ENCODE data around the gene RASGEF1B. TPM values are rescaled to one million over a fixed set of nuclear protein-coding genes. Genes with fewer than 3 reads are reported as not detected.

RASGEF1B gene
- total and polyA plus RNA-seq, 4 donors, result 16.0 to 62.0 (median 27.1) TPM

DNA sequence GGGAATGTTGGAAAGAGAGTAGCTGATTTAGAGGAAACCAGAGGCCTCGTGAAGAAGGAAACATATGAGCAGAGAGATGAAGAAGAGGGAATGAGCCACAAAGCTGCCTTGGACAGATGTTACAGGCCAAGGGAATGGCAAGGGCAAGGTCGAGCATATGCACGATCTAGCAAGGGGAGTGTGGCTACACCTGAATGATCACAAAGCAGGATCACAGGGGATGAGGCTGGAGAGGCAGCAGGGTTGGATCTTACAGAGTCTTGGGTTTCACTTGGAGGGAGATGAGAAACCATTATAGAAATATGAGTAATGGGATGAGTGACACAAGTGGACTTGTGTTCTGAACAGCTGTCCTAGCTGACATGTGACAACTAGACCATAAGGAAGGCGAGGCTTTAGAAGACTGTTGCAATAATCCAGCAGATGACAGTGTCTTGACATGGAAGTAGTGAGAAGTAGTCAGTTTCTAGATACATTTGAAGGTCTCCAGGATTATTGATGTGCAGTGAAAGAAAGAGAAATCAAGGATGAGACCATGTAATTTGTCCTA, 58.7 kb downstream of the RASGEF1B start:
- H3K27ac ChIP-seq (ENCODE audit: low read depth in 1 of 2, low read length in 1 of 2), result no peak overlapping the region
- H3K4me1 ChIP-seq (ENCODE audit: control insufficient read depth in 5 of 5, insufficient read depth in 5 of 5, low read length in 5 of 5), result peaks cover 0 to 4% (median 0%) of the 10 kb centered on the region in 5 donors
- TF ChIP-seq, protein P1, sequence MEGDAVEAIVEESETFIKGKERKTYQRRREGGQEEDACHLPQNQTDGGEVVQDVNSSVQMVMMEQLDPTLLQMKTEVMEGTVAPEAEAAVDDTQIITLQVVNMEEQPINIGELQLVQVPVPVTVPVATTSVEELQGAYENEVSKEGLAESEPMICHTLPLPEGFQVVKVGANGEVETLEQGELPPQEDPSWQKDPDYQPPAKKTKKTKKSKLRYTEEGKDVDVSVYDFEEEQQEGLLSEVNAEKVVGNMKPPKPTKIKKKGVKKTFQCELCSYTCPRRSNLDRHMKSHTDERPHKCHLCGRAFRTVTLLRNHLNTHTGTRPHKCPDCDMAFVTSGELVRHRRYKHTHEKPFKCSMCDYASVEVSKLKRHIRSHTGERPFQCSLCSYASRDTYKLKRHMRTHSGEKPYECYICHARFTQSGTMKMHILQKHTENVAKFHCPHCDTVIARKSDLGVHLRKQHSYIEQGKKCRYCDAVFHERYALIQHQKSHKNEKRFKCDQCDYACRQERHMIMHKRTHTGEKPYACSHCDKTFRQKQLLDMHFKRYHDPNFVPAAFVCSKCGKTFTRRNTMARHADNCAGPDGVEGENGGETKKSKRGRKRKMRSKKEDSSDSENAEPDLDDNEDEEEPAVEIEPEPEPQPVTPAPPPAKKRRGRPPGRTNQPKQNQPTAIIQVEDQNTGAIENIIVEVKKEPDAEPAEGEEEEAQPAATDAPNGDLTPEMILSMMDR (IDR thresholded peaks at IDR 0.05; ENCODE audit: control extremely low read depth, extremely low read depth), result no peak
- H3K4me3 ChIP-seq, result no peak overlapping the region
- H3K9me3 ChIP-seq (ENCODE audit: control insufficient read depth in 4 of 4, insufficient read depth in 3 of 4, low read length in 3 of 4), result peaks cover 0 to 5% (median 0%) of the 10 kb centered on the region in 4 donors
- no peaks in the 10 kb centered on the region for H3K36me3 ChIP-seq (ENCODE audit: control insufficient read depth in 4 of 4, insufficient read depth in 4 of 4, low read length in 4 of 4)
- H3K27me3 ChIP-seq (ENCODE audit: control insufficient read depth in 3 of 3, insufficient read depth in 3 of 3, low read length in 2 of 3), result no peaks in the 10 kb centered on the region
- 82 to 83% methylated on average over 4 of the region's 4 CpGs for WGBS, 2 donors
- DNase-seq, result no peak
- ATAC-seq (ENCODE audit: insufficient read depth, low FRiP score), result no peak
- no peak overlapping the region for H3K9ac ChIP-seq (ENCODE audit: insufficient read depth in 1 of 2, low read length in 2 of 2)

- Histone ChIP-seq H3K27ac (ENCODE audit: low read depth in 1 of 2, low read length in 1 of 2) (no peak overlapping the region), H3K4me1 (ENCODE audit: control insufficient read depth in 5 of 5, insufficient read depth in 5 of 5, low read length in 5 of 5) (peaks cover 0 to 4% (median 0%) of the 10 kb centered on the region in 5 donors), H3K9ac (ENCODE audit: insufficient read depth in 1 of 2, low read length in 2 of 2) (no peak overlapping the region), H3K27me3 (ENCODE audit: control insufficient read depth in 3 of 3, insufficient read depth in 3 of 3, low read length in 2 of 3) (no peaks in the 10 kb centered on the region), H3K9me3 (ENCODE audit: control insufficient read depth in 4 of 4, insufficient read depth in 3 of 4, low read length in 3 of 4) (no peaks in the 10 kb centered on the region), H3K4me3 (no peak overlapping the region), H3K36me3 (ENCODE audit: control insufficient read depth in 4 of 4, insufficient read depth in 4 of 4, low read length in 4 of 4) (no peaks in the 10 kb centered on the region)
- WGBS, 2 donors, result 37 to 53% methylated on average over 2 of the region's 2 CpGs
- DNase-seq (no peak), ATAC-seq (ENCODE audit: insufficient read depth, low FRiP score) (no peak)
- TF ChIP-seq, protein P1 (IDR thresholded peaks at IDR 0.05; ENCODE audit: control extremely low read depth, extremely low read depth), result no peak
These were observed 61.0 kb downstream of the RASGEF1B start for GRCh38 chr4:81410680-81411079.

GRCh38 chr4:81409836-81410235, 61.9 kb downstream of the RASGEF1B start:
- H3K9ac ChIP-seq (ENCODE audit: insufficient read depth in 1 of 2, low read length in 2 of 2), result no peak overlapping the region
- no peak for ATAC-seq (ENCODE audit: insufficient read depth, low FRiP score)
- TF ChIP-seq, protein P1 (IDR thresholded peaks at IDR 0.05; ENCODE audit: control extremely low read depth, extremely low read depth), result no peak
- DNase-seq, result no peak
- H3K4me1 ChIP-seq (ENCODE audit: control insufficient read depth in 5 of 5, insufficient read depth in 5 of 5, low read length in 5 of 5), result peaks cover 0 to 4% (median 0%) of the 10 kb centered on the region in 5 donors
- H3K27ac ChIP-seq (ENCODE audit: low read depth in 1 of 2, low read length in 1 of 2), result no peak overlapping the region
- no peaks in the 10 kb centered on the region for H3K9me3 ChIP-seq (ENCODE audit: control insufficient read depth in 4 of 4, insufficient read depth in 3 of 4, low read length in 3 of 4)
- WGBS, 2 donors, result 86 to 92% methylated on average over 4 of the region's 4 CpGs
- no peak overlapping the region for H3K4me3 ChIP-seq
- H3K27me3 ChIP-seq (ENCODE audit: control insufficient read depth in 3 of 3, insufficient read depth in 3 of 3, low read length in 2 of 3), result no peaks in the 10 kb centered on the region
- H3K36me3 ChIP-seq (ENCODE audit: control insufficient read depth in 4 of 4, insufficient read depth in 4 of 4, low read length in 4 of 4), result no peaks in the 10 kb centered on the region

- H3K4me1 ChIP-seq (ENCODE audit: control insufficient read depth in 5 of 5, insufficient read depth in 5 of 5, low read length in 5 of 5), result peaks cover 0 to 4% (median 0%) of the 10 kb centered on the region in 5 donors
- TF ChIP-seq, protein P1 (IDR thresholded peaks at IDR 0.05; ENCODE audit: control extremely low read depth, extremely low read depth), result no peak
- DNase-seq (no peak), ATAC-seq (ENCODE audit: insufficient read depth, low FRiP score) (no peak)
- H3K36me3 ChIP-seq (ENCODE audit: control insufficient read depth in 4 of 4, insufficient read depth in 4 of 4, low read length in 4 of 4), result no peaks in the 10 kb centered on the region
- H3K27ac ChIP-seq (ENCODE audit: low read depth in 1 of 2, low read length in 1 of 2), result no peak overlapping the region
- 64 to 77% methylated on average over 7 of the region's 7 CpGs for WGBS, 2 donors
- no peak overlapping the region for H3K4me3 ChIP-seq
- no peak overlapping the region for H3K9ac ChIP-seq (ENCODE audit: insufficient read depth in 1 of 2, low read length in 2 of 2)
- no peaks in the 10 kb centered on the region for H3K27me3 ChIP-seq (ENCODE audit: control insufficient read depth in 3 of 3, insufficient read depth in 3 of 3, low read length in 2 of 3)
- H3K9me3 ChIP-seq (ENCODE audit: control insufficient read depth in 4 of 4, insufficient read depth in 3 of 4, low read length in 3 of 4), result no peaks in the 10 kb centered on the region
These were observed 63.4 kb downstream of the RASGEF1B start for GRCh38 chr4:81408341-81408740.

All from lung (tissue), 12 donors.